HG03354 (cell line): Measurements from ENCODE around the gene SENP3.

Experiments used
- ATAC-seq: cut with Tn5 transposase; IDR thresholded peaks from one replicate; pipeline ENCODE4 v1.9.1; 2021; ENCODE audit warnings: mild to moderate bottlenecking; ENCODE audit not compliant: unreplicated experiment, poor library complexity, severe bottlenecking

SENP3 gene

GRCh38 chr17:7574176-7574953 is 12.6 kb downstream of the SENP3 start:
- ATAC-seq: no peak

- no peak for ATAC-seq
These were observed 13.8 kb downstream of the SENP3 start for GRCh38 chr17:7575481-7575883.

- ATAC-seq: no peak
These were observed 14.2 kb downstream of the SENP3 start for GRCh38 chr17:7575959-7576358.

GRCh38 chr17:7576432-7576937 is 14.8 kb downstream of the SENP3 start:
- no peak for ATAC-seq

- ATAC-seq: no peak
These were observed 15.8 kb downstream of the SENP3 start for GRCh38 chr17:7577327-7578199.

- ATAC-seq: peak; percentile 40
These were observed 17.5 kb downstream of the SENP3 start, which contains the start of gene CD68 for GRCh38 chr17:7579001-7579833. CD68 (plus strand) TSS chr17:7579638; CDS start chr17:7579678, 40 bp downstream.

- no peak for ATAC-seq
These were observed 18.3 kb downstream of the SENP3 start for GRCh38 chr17:7579834-7580603.

GRCh38 chr17:7580604-7581575 is 19.2 kb downstream of the SENP3 start:
- ATAC-seq: no peak

GRCh38 chr17:7582396-7583252 is 20.9 kb downstream of the SENP3 start:
- no peak for ATAC-seq

GRCh38 chr17:7583253-7584109 is 21.8 kb downstream of the SENP3 start, which contains the start of gene MPDU1:
MPDU1 (plus strand) TSS chr17:7583852; CDS start chr17:7583863, 11 bp downstream.
- ATAC-seq: peak; percentile 80

- no peak for ATAC-seq
These were observed 25.1 kb downstream of the SENP3 start for GRCh38 chr17:7586673-7587419.

- ATAC-seq: no peak
These were observed 25.9 kb downstream of the SENP3 start for GRCh38 chr17:7587420-7588151.

- ATAC-seq: no peak
These were observed 27.0 kb downstream of the SENP3 start for GRCh38 chr17:7588553-7589203.

- no peak for ATAC-seq
These were observed 27.6 kb downstream of the SENP3 start for GRCh38 chr17:7589204-7589868.
